HTR-8/SVneo (cell line): Measurements from ENCODE around the gene NTNG1.

Experiments used
- DNase-seq: peaks from one replicate; pipeline ENCODE4 v3.0.0; 2011; ENCODE audit warnings: low spot score, mixed read lengths; ENCODE audit not compliant: insufficient read length
- FAIRE-seq: peaks from 2 replicates; lab custom pipeline; 2011; peaks lifted over from hg19 to GRCh38; lab: Jason Lieb, UNC

Gene NTNG1

DNA sequence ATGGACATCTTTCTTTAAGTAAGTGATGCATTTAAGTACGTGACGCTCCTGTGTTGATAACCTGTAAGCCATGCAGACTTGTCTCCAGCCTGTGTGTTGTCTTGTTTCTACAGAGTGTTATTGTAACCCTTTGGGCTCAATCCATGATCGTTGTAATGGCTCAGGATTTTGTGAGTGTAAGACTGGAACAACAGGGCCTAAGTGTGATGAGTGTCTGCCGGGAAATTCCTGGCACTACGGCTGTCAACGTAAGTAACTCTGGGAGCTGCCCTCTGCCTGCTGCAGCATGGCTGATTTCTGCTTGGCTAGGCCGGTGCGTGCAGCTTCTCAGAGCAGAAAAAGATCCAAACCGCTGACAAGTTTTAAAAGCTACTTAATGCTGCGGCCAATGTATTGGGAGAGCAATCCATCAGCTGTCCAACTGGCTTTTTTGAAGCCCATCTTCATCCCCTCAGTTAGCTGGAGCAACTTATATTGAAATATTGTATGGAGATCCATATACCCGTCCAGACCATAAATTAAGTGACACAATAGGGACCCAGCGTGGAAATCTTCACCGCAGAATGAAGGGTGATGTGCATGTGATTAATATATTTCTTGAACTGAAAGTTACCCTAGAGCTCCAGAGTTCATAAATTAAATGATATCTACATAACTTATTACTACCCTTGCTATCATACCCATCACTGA, 295.9 kb downstream of the NTNG1 start:
- FAIRE-seq = no peak

DNA sequence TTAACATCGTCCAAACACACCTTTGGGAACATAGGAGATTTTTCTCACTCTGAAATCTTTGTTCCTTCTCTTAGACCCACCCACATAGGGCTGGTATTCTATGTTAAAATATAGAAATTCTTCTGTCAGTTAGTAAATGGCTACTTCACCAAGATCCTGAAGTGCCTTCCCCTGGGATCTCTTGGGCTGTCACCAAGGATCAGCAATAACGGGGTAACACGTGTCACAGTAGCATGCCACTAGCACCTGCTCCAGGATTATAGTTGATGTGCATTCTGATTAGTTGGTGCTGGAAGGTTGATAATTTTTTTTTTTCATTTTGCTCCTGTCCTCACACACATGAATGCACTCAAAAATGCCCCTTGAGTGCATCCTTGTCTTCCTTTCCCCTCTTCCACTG, 298.7 kb downstream of the NTNG1 start:
- no peak for FAIRE-seq
- DNase-seq = no peak

More for the DNA sequence above, 295.9 kb downstream of the NTNG1 start:
- no peak for DNase-seq

DNA sequence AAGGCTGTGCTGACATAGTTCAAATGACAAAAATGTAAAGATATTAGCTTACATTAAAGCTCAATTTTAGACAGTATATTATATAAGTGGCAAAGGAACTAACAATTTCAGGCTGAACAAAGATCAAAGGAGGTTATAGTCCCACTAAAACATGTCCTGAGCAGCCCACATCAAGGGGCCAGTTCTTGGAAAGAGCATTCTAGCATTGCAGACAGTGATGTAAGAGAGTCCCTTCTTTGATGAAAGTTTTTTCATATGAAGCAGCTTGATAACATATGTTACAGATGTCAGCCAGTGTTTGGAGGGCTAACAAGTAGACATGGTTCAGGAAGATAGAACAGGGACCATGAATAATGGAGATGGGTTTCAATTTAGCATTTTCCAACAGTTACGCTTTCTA, 301.7 kb downstream of the NTNG1 start:
- no peak for DNase-seq
- no peak for FAIRE-seq

DNA sequence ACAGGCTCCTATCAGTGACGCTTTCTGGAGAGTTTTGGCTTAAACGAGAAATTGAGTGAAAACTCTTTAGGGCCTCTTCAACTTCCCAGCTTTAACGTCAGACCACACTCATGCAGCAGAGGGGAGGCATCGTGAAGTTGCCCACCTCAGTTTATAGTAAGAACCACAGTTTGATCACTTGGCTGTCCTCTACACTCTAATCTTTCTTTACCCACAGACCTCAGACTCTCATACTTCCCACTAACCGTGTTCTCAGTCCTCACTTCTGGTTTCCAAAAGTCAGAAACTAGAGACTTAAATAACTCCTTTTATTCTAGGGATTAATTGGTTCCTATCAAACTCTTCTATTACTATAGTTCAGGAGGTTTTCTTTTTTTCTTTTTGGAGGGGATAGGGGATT, 302.2 kb downstream of the NTNG1 start:
- no peak for DNase-seq
- no peak for FAIRE-seq

DNA sequence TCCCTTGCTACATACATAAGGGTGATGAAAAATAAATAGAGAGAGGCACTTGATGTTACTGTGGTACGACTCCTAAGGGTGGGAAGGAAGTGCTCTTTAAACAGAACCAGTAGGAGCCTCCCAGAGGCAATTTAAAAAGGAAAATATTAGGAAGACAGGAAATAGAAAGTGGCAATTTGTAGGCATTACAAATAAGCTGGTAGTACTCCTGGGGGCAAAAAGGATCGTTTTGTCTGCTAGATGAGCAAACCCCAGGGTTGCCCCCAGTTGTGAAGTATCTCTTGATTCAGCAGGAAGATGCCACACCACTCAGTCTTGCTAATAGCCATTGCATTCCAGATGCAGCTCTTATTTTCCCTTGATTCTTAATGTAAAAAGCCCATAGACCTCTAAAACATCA, 303.0 kb downstream of the NTNG1 start:
- no peak for FAIRE-seq

DNA sequence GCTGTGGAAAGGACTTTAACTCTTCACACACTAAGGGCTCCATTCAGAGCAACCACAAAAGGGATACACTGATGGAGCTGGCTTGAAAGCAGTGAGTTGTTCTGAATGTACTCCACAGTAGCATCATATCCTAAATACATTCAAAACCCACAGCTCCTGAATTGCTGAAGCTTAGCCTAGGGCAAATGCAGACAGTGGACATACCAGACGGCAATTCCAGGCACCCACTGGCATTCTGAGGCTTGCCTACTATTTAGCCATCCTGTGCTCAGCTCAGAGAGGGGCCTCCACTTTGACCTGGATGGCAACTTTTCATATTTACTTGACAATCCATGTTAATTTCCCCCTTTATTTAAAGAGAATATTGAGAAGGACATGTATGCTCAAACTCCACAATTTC, 303.5 kb downstream of the NTNG1 start:
- no peak for FAIRE-seq
- DNase-seq = no peak

More for the DNA sequence above, 303.0 kb downstream of the NTNG1 start:
- no peak for DNase-seq

DNA sequence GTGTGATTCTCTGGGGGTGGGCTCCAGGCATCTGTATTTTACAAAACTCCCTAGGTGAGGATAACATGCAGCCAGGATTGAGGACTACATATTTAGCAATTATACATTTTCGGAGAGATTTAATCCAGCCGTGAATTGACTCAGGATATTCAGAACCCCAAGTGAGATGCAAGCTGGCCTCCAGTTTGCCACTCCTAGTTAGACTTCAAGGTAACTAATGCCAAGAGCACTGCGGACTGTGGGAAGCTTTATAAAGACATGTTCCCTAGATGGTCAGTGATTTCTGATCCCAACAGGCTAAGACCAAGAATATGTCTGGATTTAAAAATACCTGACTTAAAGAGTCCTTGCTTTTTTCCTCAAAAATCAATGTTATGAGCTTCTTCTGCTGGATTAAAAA, 308.5 kb downstream of the NTNG1 start:
- no peak for DNase-seq
- FAIRE-seq = no peak

DNA sequence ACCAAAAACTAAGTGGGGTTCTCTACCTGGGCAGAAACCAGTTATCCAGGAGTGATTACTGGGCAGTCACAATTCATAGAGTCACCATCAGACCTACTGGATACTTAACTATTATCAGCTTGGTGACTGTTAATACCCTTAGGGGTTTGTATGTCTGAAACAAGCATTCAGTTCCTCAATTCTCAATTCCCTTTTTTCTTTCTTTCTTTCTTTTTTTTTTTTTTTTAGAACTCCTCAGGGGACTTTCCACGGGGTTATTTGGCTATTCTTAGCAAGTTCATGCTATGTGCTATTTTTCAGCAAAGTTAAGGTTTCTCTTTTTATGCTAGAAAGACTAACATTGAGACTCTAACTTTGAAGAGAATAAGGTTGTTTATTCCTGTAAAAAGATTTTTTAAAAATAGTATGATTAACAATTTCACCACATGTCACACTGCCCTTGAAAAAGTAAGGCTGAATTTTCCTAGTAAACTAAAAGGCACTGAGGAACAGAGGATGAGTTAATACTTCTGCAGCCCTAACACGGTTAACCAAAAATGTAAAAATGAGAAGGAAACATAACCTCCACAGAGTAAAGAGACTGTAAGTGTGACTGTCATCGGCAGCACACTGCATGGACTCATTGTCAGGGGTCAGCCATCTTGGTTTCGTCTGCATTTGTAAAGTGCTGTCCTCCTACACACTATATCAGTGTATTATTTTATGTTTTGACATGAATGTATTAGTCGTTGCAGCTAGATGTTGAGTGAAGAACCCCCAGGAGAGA, 310.2 kb downstream of the NTNG1 start:
- DNase-seq = no peak
- no peak for FAIRE-seq

DNA sequence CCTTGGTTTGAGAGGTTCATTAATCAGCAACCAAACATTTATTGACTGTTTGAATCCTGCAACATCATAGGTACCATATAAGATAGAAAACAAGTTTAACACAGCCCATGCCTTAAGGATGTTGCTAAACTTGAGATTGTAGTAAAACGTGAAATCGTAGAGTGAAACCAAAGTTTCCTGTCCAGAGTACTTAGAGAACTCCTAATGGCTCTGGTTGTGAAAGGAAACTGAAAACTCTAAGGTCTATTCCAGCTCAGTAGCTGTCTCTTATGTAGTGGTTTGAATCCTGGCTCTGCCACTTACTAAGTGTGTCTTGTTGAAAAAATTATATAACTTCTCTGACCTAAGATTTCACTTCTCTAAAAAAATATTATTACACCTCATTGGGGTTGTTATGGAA, 310.9 kb downstream of the NTNG1 start:
- FAIRE-seq (no peak), DNase-seq (no peak)

DNA sequence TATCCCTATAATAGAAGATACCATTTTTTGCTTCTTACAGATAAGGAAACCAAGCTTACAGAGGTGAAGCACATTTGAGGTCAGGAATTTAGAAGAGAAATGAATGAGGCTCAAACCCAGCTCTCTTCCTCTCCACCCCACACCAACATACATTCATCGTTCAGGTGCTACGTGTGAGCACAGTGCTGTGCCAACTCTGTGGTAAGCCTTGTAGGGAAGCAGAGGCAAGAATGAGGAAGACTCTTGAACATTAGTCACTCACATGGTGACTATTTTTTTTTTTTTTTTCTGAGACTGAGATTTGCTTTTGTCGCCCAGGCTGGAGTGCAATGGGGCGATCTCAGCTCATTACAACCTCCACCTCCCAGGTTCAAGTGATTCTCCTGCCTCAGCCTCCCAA, 314.0 kb downstream of the NTNG1 start:
- DNase-seq = no peak
- FAIRE-seq = no peak

DNA sequence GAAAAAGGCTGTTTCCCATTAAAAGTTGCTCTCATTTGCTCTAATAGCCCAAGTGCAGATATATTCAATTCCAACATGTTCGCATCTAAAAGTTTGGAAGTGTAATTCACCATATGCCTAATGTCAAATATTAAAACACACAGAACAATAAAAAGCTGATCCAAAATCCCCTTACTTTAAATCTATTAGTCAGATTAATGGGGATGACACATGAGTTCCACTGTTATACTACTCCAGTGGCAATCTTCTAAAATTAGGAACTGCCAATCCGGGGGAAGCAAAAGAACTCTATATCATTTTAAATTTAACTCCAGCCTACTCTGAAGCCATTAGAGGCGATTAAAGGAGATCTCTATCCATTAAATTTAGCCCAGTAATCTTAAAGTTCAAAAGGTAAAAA, 317.1 kb downstream of the NTNG1 start:
- FAIRE-seq (no peak), DNase-seq (no peak)

DNA sequence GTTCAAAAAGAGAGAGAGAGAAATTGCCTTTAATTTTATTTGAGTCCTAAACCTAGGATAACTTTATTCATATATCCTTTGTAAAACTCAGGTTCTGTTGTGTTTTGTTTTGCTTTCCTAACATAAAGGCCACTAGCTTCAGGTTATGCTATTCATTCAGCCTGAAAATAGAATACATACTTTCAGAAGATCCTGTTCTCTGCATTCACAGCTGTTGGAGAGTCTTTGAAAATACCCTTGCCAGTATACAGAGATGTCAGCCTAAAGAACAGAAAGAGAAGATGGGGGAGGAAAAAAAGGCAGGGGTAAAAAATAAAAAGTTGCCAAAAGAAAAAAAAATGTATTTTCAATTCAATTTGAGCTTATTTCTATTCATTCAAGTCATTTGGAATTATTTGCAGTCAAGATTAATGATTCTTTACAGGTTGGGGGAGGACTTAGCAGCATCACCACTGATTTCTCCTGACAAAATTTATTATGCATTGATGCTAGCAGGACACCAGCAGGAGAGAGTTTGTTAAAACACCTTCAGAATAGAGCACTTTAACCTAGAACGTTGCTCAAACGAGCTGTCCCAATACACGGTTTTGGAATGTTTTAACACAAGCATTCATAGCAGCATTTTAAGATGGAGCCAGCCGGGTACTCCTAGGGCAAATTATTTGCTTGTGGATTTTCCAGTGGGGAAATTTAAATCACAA, 318.5 kb downstream of the NTNG1 start:
- DNase-seq = no peak
- no peak for FAIRE-seq

DNA sequence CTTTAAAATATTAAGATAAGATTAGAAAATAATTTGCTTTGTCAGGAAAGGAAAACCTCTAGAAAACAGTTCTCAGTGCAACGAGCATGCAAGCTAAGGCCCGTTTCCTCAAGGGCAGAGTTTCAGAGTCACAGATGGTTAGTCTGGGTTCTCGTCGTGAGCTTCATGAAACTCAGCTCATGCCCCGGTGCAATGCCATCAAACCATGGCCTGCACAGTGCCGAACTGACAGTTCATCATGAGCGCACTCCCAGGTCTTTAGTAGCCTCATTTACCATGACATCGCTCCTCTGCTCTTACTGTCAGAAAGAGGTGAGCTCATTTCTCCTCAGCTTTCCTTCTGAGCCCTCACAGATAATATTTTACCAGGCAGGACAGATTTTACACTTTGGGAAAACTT, 319.2 kb downstream of the NTNG1 start:
- DNase-seq (no peak), FAIRE-seq (no peak)

DNA sequence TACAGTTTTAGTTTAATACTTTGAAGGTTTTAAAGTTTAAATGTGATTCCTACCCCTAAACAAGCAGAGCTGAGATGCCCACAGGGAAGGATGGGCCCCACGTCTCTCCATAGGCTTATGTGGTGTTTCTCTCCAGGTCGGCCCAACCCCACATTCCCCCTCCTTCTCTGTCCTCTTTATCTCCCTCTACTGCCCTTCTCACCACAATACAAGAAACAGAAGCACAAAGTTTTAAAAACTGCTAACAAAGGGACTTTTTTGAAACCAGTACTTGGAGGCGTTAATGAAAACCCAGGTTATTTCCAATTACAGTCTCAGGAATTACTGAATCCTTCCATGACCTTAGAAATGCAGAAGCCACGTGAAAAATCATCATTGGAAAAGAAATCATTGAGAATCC, 324.0 kb downstream of the NTNG1 start:
- no peak for FAIRE-seq
- no peak for DNase-seq

DNA sequence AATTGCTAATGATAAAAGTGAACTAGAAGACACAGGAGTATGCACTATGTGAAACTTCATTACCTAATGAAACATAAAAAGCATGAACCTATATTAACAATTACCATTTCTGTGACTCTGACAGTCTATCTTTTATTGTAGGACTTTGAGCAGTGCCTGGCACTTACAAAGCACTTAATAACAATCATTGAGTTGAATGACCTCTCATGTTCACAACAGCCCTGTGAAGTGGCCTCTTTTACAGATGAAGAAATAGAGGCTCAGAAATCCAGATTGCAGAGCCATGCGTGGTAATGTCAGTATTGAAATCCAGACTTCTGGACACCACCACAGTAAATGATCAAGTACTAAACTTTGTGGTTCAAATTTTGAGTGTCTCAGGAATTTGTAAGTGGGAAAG, 326.4 kb downstream of the NTNG1 start:
- DNase-seq (no peak), FAIRE-seq (no peak)

DNA sequence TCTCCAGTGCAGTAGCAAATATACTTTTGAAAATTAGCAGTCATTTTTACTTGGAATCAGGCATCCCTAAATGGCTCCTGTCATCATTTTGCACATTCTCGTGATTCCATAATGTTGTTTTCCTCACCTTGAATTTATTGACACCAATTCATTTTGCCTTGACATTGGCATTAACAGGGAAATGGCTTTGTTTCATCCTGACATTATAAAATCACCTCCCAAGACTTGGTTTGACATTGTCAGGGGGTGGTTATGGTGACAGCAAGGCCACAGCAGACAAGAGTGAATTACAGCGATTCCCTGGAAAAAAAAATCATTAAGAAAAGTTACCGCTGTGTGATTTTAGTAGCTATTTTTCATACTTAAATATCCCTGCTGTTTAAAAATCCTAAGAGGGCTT, 327.0 kb downstream of the NTNG1 start:
- DNase-seq (no peak), FAIRE-seq (no peak)

DNA sequence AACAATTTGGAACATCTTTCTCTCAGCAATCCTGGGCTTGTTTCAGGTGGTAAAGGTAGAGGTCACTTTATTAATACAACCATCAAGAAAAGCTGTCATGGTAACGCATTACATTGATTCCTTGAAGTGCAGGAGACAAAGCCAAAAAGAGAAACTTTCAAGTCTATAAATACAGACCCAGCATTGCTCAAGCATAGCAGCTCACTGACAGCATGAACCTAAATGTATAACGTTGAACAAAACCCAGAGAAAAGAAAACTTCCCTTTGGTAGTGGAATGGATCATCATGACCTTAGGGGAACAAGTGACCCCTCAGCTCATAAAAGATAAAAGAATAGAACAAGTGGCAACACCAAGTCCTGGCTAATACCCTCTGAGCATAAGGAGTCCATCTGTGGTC, 332.2 kb downstream of the NTNG1 start:
- DNase-seq (no peak), FAIRE-seq (no peak)

DNA sequence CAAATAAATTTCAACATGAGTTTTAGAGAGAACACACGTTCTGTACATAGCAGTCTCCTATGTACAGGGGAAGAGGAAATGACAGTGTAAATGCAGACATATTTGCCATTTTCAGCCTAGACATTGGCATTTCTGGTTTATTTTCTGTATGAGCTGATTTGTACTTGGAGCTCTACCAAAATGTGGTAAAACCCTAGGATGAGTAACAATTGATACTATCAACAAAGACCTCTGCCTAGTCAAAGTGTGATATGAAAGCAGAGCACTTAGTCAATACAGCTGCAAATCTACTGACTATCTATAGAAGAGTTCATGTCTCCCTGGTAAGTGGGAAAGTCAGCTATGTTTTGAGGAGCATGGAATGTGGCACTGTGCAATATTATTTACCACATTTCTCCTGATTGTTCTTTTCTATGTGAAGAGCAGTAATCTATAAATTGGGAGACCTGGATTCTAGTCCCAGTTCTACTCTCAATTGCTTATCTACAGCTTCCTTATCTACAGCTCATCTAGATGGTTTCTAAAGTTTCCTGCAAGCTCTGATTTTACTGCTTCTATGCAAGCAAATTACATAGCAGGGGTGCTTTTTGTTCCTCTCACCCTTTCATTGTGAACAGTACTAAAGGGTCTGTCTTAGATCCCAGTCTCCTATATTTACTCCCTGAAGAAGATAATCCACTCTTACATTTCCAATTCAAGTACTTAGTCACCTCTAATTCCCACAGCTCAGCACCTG, 334.2 kb downstream of the NTNG1 start:
- no peak for FAIRE-seq
- DNase-seq = no peak

DNA sequence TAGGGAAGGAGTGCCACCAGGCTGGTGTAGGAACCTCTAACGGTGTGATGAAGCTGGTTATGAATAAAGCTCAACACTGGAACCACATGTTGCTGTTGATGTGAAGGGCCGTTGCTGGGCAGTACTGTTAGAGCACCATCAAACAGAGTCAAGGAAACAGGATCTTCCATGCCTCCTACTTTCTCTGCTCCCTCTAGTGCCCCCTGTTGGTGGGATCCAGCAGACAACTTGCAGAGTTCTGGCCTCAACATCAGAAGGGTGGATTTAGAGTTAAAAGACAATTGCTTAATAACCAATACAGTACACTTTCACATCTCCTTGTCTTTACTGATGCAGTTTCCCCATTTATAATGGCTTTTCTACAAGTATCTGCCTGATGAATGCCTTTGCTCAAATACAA, 336.4 kb downstream of the NTNG1 start:
- DNase-seq = no peak
- no peak for FAIRE-seq

DNA sequence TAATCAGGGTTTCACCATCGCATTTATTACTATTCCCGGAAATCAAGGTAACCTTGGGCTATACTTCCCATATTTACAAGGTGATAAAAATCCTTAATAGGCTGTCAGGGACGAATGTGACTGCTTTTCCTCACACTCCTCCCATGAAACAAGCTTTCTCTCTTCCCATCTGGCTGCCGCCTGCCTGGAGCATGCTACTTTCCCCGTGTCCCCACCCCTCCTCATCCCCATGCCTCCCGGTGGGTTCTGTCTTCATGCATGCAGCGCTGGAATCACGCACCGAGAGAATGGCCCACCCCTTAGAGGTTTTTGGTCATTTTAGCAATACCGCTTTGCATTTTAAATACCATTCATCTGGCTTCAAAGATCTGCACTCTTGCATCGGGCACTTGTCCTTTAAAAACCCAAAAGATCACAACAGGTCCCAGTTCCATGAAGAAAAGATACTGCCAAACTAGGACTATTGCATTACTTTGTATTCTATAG, 339.1 kb downstream of the NTNG1 start:
- FAIRE-seq (no peak), DNase-seq (no peak)
